ENCODE measurements around the gene CLCN2. TPM values are rescaled to one million over a fixed set of nuclear protein-coding genes. Genes with fewer than 3 reads are reported as not detected.
A peak's percentile ranks its signal among the peaks of the same experiment; 100 is the strongest.

Gene CLCN2
- total RNA-seq, 1 donor = 4.3 TPM

- TF ChIP-seq CTCF (IDR thresholded peaks at IDR 0.05; ENCODE audit: extremely low read depth, low read depth, low read length) = no peak
- Histone ChIP-seq H3K9me3 (ENCODE audit: low read depth, low read length) (no peaks in the 10 kb centered on the region), H3K27me3 (ENCODE audit: insufficient read depth, low read length) (no peaks in the 10 kb centered on the region), H3K36me3 (ENCODE audit: insufficient read depth, low read length) (peaks cover 30% of the 10 kb centered on the region), H3K79me2 (ENCODE audit: insufficient read depth, low read length) (peaks cover 46% of the 10 kb centered on the region), H2AFZ (ENCODE audit: low read length) (peak within 1 kb of the TSS; percentile 48), H3K4me3 (ENCODE audit: insufficient read depth, low read length) (peak within 1 kb of the TSS; percentile 97), H3K4me2 (ENCODE audit: insufficient read depth, low read length) (peak within 1 kb of the TSS; percentile 98), H4K20me1 (ENCODE audit: insufficient read depth, low read length) (peaks cover 39% of the 10 kb centered on the region), H3K4me1 (ENCODE audit: insufficient read depth, low read length) (peaks cover 23% of the 10 kb centered on the region), H3K27ac (ENCODE audit: low read depth, low read length) (peak within 1 kb of the TSS; percentile 90)
- peak; percentile 99 for DNase-seq (ENCODE audit: insufficient read length, low spot score, missing footprints)
These were observed 47.1 kb downstream of the CLCN2 start, which contains the start of gene EIF4G1 for GRCh38 chr3:184314363-184314699. Gene EIF4G1 (plus strand): TSS chr3:184314606. CDS start chr3:184315797, 1,191 bp downstream.

GRCh38 chr3:184311633-184312032, 49.8 kb downstream of the CLCN2 start:
- H3K36me3 ChIP-seq (ENCODE audit: insufficient read depth, low read length) = peaks cover 27% of the 10 kb centered on the region
- H3K79me2 ChIP-seq (ENCODE audit: insufficient read depth, low read length) = peaks cover 20% of the 10 kb centered on the region
- peaks cover 3% of the 10 kb centered on the region for H3K4me1 ChIP-seq (ENCODE audit: insufficient read depth, low read length)
- H3K27ac ChIP-seq (ENCODE audit: low read depth, low read length) = no peak overlapping the region
- no peak for DNase-seq (ENCODE audit: insufficient read length, low spot score, missing footprints)
- TF ChIP-seq CTCF (IDR thresholded peaks at IDR 0.05; ENCODE audit: extremely low read depth, low read depth, low read length) = no peak
- no peaks in the 10 kb centered on the region for H3K9me3 ChIP-seq (ENCODE audit: low read depth, low read length)
- H3K27me3 ChIP-seq (ENCODE audit: insufficient read depth, low read length) = no peaks in the 10 kb centered on the region
- H4K20me1 ChIP-seq (ENCODE audit: insufficient read depth, low read length) = peaks cover 16% of the 10 kb centered on the region
- no peak overlapping the region for H3K4me2 ChIP-seq (ENCODE audit: insufficient read depth, low read length)
- no peak overlapping the region for H2AFZ ChIP-seq (ENCODE audit: low read length)
- H3K4me3 ChIP-seq (ENCODE audit: insufficient read depth, low read length) = no peak overlapping the region

- DNase-seq (ENCODE audit: insufficient read length, low spot score, missing footprints) = no peak
- TF ChIP-seq CTCF (IDR thresholded peaks at IDR 0.05; ENCODE audit: extremely low read depth, low read depth, low read length) = peak; percentile 18
- Histone ChIP-seq H3K9me3 (ENCODE audit: low read depth, low read length) (no peaks in the 10 kb centered on the region), H3K4me1 (ENCODE audit: insufficient read depth, low read length) (no peaks in the 10 kb centered on the region), H3K79me2 (ENCODE audit: insufficient read depth, low read length) (peaks cover 14% of the 10 kb centered on the region), H4K20me1 (ENCODE audit: insufficient read depth, low read length) (peaks cover 15% of the 10 kb centered on the region), H3K27ac (ENCODE audit: low read depth, low read length) (no peak overlapping the region), H3K36me3 (ENCODE audit: insufficient read depth, low read length) (peaks cover 52% of the 10 kb centered on the region), H3K4me2 (ENCODE audit: insufficient read depth, low read length) (no peak overlapping the region), H2AFZ (ENCODE audit: low read length) (no peak overlapping the region), H3K27me3 (ENCODE audit: insufficient read depth, low read length) (no peaks in the 10 kb centered on the region), H3K4me3 (ENCODE audit: insufficient read depth, low read length) (no peak overlapping the region)
These were observed 52.7 kb downstream of the CLCN2 start for GRCh38 chr3:184308744-184309143.

- no peak overlapping the region for H2AFZ ChIP-seq (ENCODE audit: low read length)
- H3K36me3 ChIP-seq (ENCODE audit: insufficient read depth, low read length) = peaks cover 60% of the 10 kb centered on the region
- no peaks in the 10 kb centered on the region for H3K4me1 ChIP-seq (ENCODE audit: insufficient read depth, low read length)
- no peak for TF ChIP-seq CTCF (IDR thresholded peaks at IDR 0.05; ENCODE audit: extremely low read depth, low read depth, low read length)
- H3K79me2 ChIP-seq (ENCODE audit: insufficient read depth, low read length) = peaks cover 22% of the 10 kb centered on the region
- H3K27me3 ChIP-seq (ENCODE audit: insufficient read depth, low read length) = no peaks in the 10 kb centered on the region
- DNase-seq (ENCODE audit: insufficient read length, low spot score, missing footprints) = no peak
- H3K4me2 ChIP-seq (ENCODE audit: insufficient read depth, low read length) = no peak overlapping the region
- no peak overlapping the region for H3K27ac ChIP-seq (ENCODE audit: low read depth, low read length)
- no peak overlapping the region for H3K4me3 ChIP-seq (ENCODE audit: insufficient read depth, low read length)
- peaks cover 17% of the 10 kb centered on the region for H4K20me1 ChIP-seq (ENCODE audit: insufficient read depth, low read length)
- H3K9me3 ChIP-seq (ENCODE audit: low read depth, low read length) = no peaks in the 10 kb centered on the region
These were observed 53.5 kb downstream of the CLCN2 start for GRCh38 chr3:184307915-184308314.

Data from osteoblast (primary cell).